ENCODE results near the gene IKZF2.

IKZF2 gene

GRCh38 chr2:212956665-212957607 lies 194.5 kb downstream of the IKZF2 start:
- TF ChIP-seq POLR2AphosphoS5 (IDR thresholded peaks at IDR 0.05; ENCODE audit: low read depth) (no peak), CTCF (IDR thresholded peaks at IDR 0.05; ENCODE audit: insufficient read depth, low read length) (no peak), SPI1 (IDR thresholded peaks at IDR 0.05; ENCODE audit: borderline replicate concordance, low read depth) (no peak), GABPA (IDR thresholded peaks at IDR 0.05; ENCODE audit: low read depth) (no peak), REST (IDR thresholded peaks at IDR 0.05; ENCODE audit: insufficient replicate concordance, low read depth) (no peak)
- H3K4me3 ChIP-seq (replicated peaks; ENCODE audit: insufficient read depth, low read length): no peak overlapping the region
- DNase-seq (ENCODE audit: low read depth in 1 of 2, low spot score in 1 of 2): no peak
- H3K27ac ChIP-seq (replicated peaks): peak overlapping the region; percentile 72
- H3K27me3 ChIP-seq (ENCODE audit: insufficient read depth, poor library complexity, severe bottlenecking): no peaks in the 10 kb centered on the region

GRCh38 chr2:212953170-212953920 lies 198.1 kb downstream of the IKZF2 start:
- Histone ChIP-seq H3K4me3 (replicated peaks; ENCODE audit: insufficient read depth, low read length) (no peak overlapping the region), H3K27me3 (ENCODE audit: insufficient read depth, poor library complexity, severe bottlenecking) (no peaks in the 10 kb centered on the region), H3K27ac (replicated peaks) (no peak overlapping the region)
- TF ChIP-seq CTCF (IDR thresholded peaks at IDR 0.05; ENCODE audit: insufficient read depth, low read length) (no peak), POLR2AphosphoS5 (IDR thresholded peaks at IDR 0.05; ENCODE audit: low read depth) (no peak), GABPA (IDR thresholded peaks at IDR 0.05; ENCODE audit: low read depth) (no peak), SPI1 (IDR thresholded peaks at IDR 0.05; ENCODE audit: borderline replicate concordance, low read depth) (no peak), REST (IDR thresholded peaks at IDR 0.05; ENCODE audit: insufficient replicate concordance, low read depth) (no peak)
- DNase-seq (ENCODE audit: low read depth in 1 of 2, low spot score in 1 of 2): no peak

GRCh38 chr2:212949786-212950185 lies 201.6 kb downstream of the IKZF2 start:
- Histone ChIP-seq H3K27me3 (ENCODE audit: insufficient read depth, poor library complexity, severe bottlenecking) (no peaks in the 10 kb centered on the region), H3K27ac (replicated peaks) (no peak overlapping the region), H3K4me3 (replicated peaks; ENCODE audit: insufficient read depth, low read length) (no peak overlapping the region)
- DNase-seq (ENCODE audit: low read depth in 1 of 2, low spot score in 1 of 2): no peak
- no peak for TF ChIP-seq CTCF (IDR thresholded peaks at IDR 0.05; ENCODE audit: insufficient read depth, low read length)
- TF ChIP-seq GABPA (IDR thresholded peaks at IDR 0.05; ENCODE audit: low read depth): no peak
- no peak for TF ChIP-seq SPI1 (IDR thresholded peaks at IDR 0.05; ENCODE audit: borderline replicate concordance, low read depth)
- no peak for TF ChIP-seq POLR2AphosphoS5 (IDR thresholded peaks at IDR 0.05; ENCODE audit: low read depth)
- no peak for TF ChIP-seq REST (IDR thresholded peaks at IDR 0.05; ENCODE audit: insufficient replicate concordance, low read depth)

Measured in HL-60 (cell line).